Mononuclear cell (primary cell): ENCODE measurements around the gene ACSM2B. TPM values are rescaled to one million over a fixed set of nuclear protein-coding genes. Genes with fewer than 3 reads are reported as not detected.
"Not testable (repeated sequence)": the region's sequence is repeated elsewhere in the genome, so short reads cannot be mapped to it uniquely, and the experiment has no call there.

Experiments used
- H3K27me3 ChIP-seq: 2 replicates; pipeline ENCODE4 v1.6.0; 2011; ENCODE audit warnings: low read length, control low read depth; ENCODE audit not compliant: insufficient read depth
- H3K4me1 ChIP-seq: 2 replicates; pipeline ENCODE4 v1.5.1; 2011; ENCODE audit warnings: mild to moderate bottlenecking, low read length, control low read depth; ENCODE audit not compliant: insufficient read depth
- H3K4me3 ChIP-seq: 2 replicates; pipeline ENCODE4 v1.5.1; 2011; ENCODE audit warnings: mild to moderate bottlenecking, low read length, moderate library complexity
- H3K9me3 ChIP-seq: 2 replicates; pipeline ENCODE4 v1.5.1; 2011; ENCODE audit warnings: low read depth, mild to moderate bottlenecking, control low read depth, low read length
- total RNA-seq: library from RNA; depleted of rRNA; stranded (reverse); fragments of >200 nt; gene quantifications from one replicate; pipeline ENCODE4 v1.2.3, GENCODE V29; 2012

The ACSM2B gene, protein sequence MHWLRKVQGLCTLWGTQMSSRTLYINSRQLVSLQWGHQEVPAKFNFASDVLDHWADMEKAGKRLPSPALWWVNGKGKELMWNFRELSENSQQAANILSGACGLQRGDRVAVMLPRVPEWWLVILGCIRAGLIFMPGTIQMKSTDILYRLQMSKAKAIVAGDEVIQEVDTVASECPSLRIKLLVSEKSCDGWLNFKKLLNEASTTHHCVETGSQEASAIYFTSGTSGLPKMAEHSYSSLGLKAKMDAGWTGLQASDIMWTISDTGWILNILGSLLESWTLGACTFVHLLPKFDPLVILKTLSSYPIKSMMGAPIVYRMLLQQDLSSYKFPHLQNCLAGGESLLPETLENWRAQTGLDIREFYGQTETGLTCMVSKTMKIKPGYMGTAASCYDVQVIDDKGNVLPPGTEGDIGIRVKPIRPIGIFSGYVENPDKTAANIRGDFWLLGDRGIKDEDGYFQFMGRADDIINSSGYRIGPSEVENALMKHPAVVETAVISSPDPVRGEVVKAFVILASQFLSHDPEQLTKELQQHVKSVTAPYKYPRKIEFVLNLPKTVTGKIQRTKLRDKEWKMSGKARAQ
- total RNA-seq = not detected

- not testable (repeated sequence) for H3K4me1 ChIP-seq, H3K27me3 ChIP-seq, H3K9me3 ChIP-seq, H3K4me3 ChIP-seq
Measured at GRCh38 chr16:20576145-20576544, at the start of gene ACSM2B. Gene ACSM2B, minus strand, starts transcription at chr16:20576367. Its CDS starts 11,522 bp downstream, at chr16:20564845.

- H3K4me3 ChIP-seq = no peak overlapping the region
- no peaks in the 10 kb centered on the region for H3K27me3 ChIP-seq
- no peaks in the 10 kb centered on the region for H3K4me1 ChIP-seq
- H3K9me3 ChIP-seq = no peaks in the 10 kb centered on the region
Measured at GRCh38 chr16:20624882-20625807, 49.0 kb upstream of the ACSM2B start.

- no peaks in the 10 kb centered on the region for H3K27me3 ChIP-seq
- H3K9me3 ChIP-seq = no peaks in the 10 kb centered on the region
- no peaks in the 10 kb centered on the region for H3K4me1 ChIP-seq
- H3K4me3 ChIP-seq = no peak overlapping the region
Measured at GRCh38 chr16:20624205-20624604, 48.0 kb upstream of the ACSM2B start.

- Histone ChIP-seq H3K27me3 (no peaks in the 10 kb centered on the region), H3K4me1 (no peaks in the 10 kb centered on the region), H3K4me3 (no peak overlapping the region), H3K9me3 (no peaks in the 10 kb centered on the region)
Measured at GRCh38 chr16:20622498-20622870, 46.3 kb upstream of the ACSM2B start.

GRCh38 chr16:20621406-20621805 lies 45.2 kb upstream of the ACSM2B start:
- Histone ChIP-seq H3K9me3 (no peaks in the 10 kb centered on the region), H3K4me1 (no peaks in the 10 kb centered on the region), H3K27me3 (no peaks in the 10 kb centered on the region), H3K4me3 (no peak overlapping the region)

DNA sequence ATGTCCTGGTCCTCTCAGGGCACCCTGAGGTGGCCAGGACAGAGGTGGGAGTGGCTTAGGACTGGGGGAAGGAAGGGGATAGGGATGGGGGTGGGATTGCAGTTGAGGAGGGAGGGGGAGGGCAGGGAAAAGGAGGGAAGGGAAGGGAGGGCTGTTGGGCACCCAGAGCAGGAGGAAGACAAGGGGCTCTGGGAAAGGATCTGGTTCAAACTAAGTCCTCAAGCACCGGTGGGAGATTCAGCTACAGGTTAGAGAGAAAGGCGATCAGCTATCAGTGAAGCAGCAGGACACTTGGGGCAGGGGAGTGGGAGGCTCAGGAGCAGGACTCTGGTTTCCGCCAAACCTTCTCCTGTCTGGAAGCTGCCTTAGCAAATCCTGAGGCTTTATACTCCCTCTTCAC lies 44.6 kb upstream of the ACSM2B start:
- no peak overlapping the region for H3K4me3 ChIP-seq
- no peaks in the 10 kb centered on the region for H3K9me3 ChIP-seq
- H3K4me1 ChIP-seq = no peaks in the 10 kb centered on the region
- no peaks in the 10 kb centered on the region for H3K27me3 ChIP-seq

DNA sequence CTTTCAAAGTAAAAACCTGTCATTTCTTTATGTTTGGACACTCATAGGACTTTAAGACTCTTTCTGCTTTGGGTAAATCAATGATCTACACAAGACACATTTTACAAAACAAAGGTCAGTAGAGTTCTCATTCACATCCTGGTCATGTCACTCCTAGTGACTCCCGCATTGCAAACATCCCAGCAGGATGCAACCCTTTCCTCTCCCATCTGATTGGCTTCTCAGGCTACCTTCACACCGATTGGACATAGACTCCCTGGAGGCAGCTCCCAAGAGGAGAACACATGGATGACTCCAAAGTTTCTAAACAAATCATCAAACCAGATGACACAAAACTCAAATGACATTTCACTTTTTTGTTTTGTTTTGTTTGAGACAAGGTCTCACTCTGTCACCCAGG lies 43.8 kb upstream of the ACSM2B start:
- Histone ChIP-seq H3K27me3 (no peaks in the 10 kb centered on the region), H3K4me3 (no peak overlapping the region), H3K9me3 (no peaks in the 10 kb centered on the region), H3K4me1 (no peaks in the 10 kb centered on the region)

DNA sequence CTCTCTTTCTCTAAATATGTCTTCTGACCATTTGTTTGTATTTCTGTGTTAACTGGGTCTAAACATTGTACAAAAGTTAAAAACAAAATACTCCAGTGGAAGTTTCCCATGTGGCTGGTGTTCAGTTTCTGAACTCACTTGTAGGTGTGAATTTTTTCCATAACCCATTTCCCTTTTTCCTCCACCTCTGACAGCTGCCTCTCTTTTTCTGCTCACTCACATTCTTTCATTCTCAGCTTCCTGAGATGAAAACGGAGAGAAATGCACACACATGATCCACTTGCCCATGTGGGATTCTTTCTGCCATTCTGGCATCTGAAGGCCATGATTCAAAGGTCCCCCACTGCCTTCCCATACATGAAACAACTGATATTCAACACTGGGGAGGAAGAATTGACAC lies 41.1 kb upstream of the ACSM2B start:
- Histone ChIP-seq H3K4me3 (no peak overlapping the region), H3K27me3 (no peaks in the 10 kb centered on the region), H3K9me3 (no peaks in the 10 kb centered on the region), H3K4me1 (no peaks in the 10 kb centered on the region)

DNA sequence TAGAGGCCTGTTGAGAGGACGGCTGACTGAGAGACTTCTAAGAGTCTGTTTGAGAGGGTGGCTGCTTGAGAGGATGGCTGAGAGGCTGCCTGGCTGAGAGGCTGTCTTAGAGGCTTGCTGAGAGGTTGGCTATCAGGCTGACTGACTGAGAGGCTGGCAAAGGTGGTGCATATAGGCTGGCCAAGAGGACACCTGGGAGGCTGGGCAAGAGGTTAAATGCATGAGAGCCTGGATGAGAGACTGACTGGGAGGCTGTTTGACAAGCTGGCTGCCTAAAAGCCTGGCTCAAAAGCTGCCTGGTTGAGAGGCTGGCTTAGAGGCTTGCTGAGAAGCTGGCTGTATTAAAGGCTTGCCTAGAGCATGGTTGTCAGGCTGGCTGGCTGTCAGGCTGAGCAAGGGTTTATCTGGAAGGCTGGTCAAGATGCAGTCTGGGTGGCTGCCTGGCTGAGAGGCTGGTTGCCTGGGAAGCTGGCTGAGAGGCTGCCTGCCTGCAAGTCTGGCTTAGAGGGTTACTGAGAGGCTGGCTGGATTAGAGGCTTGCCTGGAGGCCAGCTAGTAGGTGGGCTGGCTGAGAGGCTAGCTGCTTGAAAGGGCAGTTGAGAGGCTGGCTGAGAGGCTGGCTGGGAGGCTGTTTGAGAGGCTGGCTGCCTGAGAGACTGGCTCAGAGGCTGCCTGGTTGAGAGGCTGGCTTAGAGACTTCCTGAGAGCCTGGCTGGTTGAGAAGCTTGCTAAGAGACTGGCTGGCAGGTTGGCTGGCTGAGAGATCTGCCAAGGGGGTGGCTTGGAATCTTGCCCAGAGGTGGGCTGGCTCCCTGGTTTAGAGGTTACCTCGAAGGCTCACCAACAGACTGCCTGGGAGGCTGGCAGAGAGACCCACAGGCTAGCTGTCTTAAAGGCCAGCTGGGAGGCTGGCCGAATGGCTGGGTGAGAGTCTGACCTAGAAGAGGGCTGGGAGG lies 38.3 kb upstream of the ACSM2B start:
- H3K27me3 ChIP-seq = no peaks in the 10 kb centered on the region
- no peak overlapping the region for H3K4me3 ChIP-seq
- H3K9me3 ChIP-seq = no peaks in the 10 kb centered on the region
- no peaks in the 10 kb centered on the region for H3K4me1 ChIP-seq

- H3K27me3 ChIP-seq = peaks cover 5% of the 10 kb centered on the region
- no peaks in the 10 kb centered on the region for H3K9me3 ChIP-seq
- no peak overlapping the region for H3K4me3 ChIP-seq
- H3K4me1 ChIP-seq = no peaks in the 10 kb centered on the region
Measured at GRCh38 chr16:20613481-20614185, 37.5 kb upstream of the ACSM2B start.

DNA sequence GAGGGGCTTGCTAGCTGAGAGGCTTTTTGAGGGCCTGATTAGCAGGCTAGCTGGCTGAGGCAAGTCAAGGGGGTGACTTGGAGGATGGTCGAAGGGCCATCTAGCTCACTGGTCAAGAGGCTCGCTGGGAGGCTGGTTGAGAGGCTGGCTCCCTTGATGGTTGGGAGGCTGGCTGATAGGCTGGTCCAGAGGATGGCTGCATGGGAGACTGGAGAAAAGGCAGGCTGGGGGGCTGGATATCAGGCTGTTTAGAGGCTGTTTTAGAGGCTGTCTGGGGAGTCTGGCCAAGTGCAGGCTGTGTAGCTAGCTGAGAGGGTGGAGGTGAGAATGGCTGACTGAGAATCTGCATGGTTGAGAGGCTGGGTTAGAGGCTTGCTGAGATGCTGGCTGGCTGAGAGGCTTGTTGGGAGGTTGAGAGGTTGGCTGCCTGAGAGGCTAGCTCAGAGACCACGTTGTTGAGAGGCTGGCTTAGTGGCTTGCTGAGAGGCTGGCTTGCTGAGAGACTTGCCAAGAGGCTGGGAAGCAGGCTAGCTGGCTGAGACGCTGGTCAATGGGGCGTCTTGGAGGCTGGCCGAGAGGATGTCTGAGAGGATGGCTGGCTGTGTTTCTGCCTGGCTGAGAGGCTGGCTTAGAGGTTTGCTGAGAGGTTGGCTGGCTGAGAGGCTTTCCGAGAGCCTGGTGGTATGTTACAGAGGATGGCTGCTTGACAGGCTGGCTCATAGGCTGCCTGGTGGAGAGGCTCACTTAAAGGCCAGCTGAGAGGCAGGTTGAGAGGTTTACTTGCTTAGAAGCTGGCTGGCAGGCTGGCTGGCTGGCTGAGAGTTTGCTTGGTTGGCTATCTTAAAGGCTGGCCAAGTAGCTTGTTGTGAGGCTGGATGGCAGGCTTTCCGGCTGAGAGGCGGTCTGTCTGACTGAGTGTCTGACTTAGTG lies 36.6 kb upstream of the ACSM2B start:
- no peaks in the 10 kb centered on the region for H3K4me1 ChIP-seq
- no peak overlapping the region for H3K4me3 ChIP-seq
- H3K9me3 ChIP-seq = no peaks in the 10 kb centered on the region
- H3K27me3 ChIP-seq = peaks cover 5% of the 10 kb centered on the region

DNA sequence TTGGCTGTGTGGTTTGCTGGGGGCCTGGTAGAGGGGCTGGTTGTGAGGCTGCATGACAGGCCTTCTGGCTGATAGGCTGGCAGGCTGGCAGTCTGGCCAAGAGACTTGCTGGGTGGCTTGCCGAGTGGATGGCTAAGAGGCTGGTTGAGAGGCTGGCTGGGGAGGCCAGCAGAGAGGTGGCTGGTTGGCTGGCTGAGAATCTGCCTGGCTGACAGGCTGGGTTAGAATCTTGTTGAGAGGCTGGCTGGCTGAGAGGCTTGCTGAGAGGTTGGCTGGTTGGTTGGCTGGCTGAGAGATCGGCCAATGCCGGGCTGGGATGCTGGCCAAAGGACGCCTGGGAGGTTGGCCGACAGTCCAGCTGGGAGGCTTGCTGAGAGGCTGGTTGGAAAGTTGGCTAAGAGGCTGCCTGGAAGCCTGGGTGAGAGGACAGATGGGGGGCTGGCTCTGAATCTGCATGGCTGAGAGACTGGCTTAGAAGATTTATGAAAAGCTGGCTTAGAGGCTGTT lies 35.9 kb upstream of the ACSM2B start:
- H3K4me1 ChIP-seq = no peaks in the 10 kb centered on the region
- H3K9me3 ChIP-seq = no peaks in the 10 kb centered on the region
- H3K27me3 ChIP-seq = peaks cover 5% of the 10 kb centered on the region
- H3K4me3 ChIP-seq = no peak overlapping the region

GRCh38 chr16:20611350-20611902 lies 35.3 kb upstream of the ACSM2B start:
- no peak overlapping the region for H3K4me3 ChIP-seq
- no peaks in the 10 kb centered on the region for H3K9me3 ChIP-seq
- H3K27me3 ChIP-seq = peaks cover 5% of the 10 kb centered on the region
- no peaks in the 10 kb centered on the region for H3K4me1 ChIP-seq
